ENCODE results near the gene MACROD2.

The MACROD2 gene

DNA sequence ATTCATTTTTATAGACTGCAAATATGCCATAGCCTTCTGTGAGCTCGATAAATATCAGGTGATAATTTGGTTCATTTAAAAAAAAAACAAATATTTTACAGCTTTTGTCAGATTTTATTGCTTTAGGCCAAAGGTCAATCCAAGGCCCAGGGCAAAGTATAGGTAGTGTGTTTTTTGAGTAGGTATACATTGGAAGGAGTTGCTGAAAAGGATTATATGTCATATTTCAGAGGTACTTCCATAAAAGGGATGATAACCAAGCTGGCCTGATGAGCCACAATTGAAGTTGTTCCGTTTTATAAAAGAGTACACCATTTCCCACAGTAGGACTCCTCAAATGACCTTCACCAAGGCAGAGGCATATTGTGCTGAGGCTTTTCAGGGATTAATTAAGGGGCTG is 794.9 kb downstream of the MACROD2 start:
- no peak overlapping the region for H3K4me3 ChIP-seq (ENCODE audit: low read depth, low read length)

DNA sequence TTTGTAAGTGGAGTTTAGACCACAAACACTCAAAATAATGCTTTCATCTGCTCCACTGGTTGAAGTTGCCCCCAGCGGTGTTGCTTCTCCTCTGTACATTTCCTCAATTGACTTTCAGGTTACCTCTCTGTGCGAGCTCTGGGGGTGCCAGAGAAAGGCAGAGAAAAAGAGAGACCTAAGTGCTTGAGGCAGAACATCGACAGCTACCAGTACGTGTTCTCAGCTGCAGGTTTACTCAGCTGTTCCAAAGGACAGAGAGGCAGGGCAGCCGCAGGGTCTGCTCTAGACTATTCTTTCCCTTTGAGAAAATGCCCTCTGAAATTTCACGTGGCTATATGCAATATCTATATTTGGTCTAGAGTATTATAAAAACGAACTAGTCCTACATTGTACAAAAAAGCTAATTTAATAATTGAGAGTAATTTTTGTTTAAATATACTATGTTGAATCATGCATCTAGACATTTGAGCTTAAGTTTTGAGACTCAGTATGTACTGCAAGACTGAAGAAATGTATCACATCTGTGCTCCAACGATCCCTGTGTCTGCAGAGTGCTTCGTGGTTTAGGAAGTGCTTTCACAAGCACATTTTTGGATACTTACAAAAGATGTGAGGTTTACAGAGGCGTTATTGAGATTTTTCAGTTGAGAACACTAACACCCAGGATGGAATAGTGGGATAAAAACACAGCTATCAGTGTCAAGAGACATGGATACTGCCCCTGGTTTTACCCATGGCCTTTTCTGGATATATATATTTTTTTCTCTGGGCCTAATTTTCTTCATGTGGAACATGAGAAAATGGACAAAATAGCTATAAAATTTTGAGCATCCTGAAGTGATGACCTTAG is 795.7 kb downstream of the MACROD2 start:
- TF ChIP-seq, protein P1, sequence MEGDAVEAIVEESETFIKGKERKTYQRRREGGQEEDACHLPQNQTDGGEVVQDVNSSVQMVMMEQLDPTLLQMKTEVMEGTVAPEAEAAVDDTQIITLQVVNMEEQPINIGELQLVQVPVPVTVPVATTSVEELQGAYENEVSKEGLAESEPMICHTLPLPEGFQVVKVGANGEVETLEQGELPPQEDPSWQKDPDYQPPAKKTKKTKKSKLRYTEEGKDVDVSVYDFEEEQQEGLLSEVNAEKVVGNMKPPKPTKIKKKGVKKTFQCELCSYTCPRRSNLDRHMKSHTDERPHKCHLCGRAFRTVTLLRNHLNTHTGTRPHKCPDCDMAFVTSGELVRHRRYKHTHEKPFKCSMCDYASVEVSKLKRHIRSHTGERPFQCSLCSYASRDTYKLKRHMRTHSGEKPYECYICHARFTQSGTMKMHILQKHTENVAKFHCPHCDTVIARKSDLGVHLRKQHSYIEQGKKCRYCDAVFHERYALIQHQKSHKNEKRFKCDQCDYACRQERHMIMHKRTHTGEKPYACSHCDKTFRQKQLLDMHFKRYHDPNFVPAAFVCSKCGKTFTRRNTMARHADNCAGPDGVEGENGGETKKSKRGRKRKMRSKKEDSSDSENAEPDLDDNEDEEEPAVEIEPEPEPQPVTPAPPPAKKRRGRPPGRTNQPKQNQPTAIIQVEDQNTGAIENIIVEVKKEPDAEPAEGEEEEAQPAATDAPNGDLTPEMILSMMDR (conservative IDR thresholded peaks at IDR 0.05; ENCODE audit: low read depth, low read length) = no peak
- peak; percentile 76 for DNase-seq (ENCODE audit: low read depth)
- no peak overlapping the region for H3K4me3 ChIP-seq (ENCODE audit: low read depth, low read length)

More for the DNA sequence above, 794.9 kb downstream of the MACROD2 start:
- DNase-seq (ENCODE audit: low read depth) = no peak
- TF ChIP-seq, protein P1 (conservative IDR thresholded peaks at IDR 0.05; ENCODE audit: low read depth, low read length) = no peak

DNA sequence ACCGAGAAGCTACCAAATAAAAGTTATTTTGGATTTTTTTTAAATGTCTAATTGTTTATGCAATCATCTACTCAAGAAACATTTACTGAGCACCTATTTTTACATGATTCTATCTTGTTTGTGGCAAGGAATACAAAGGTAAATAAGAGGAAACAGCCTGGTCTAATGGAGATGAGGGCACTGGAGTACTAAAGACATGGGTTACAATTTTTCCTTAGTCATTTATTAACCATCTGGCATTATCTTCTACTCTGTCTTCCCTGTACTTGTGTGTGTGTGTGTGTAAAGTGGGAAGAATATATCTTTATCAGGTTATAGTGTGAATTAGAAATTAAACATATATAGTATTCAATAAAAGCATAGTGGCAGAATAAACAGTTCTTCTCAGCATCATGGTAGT is 797.6 kb downstream of the MACROD2 start:
- TF ChIP-seq, protein P1 (conservative IDR thresholded peaks at IDR 0.05; ENCODE audit: low read depth, low read length) = no peak
- no peak for DNase-seq (ENCODE audit: low read depth)

DNA sequence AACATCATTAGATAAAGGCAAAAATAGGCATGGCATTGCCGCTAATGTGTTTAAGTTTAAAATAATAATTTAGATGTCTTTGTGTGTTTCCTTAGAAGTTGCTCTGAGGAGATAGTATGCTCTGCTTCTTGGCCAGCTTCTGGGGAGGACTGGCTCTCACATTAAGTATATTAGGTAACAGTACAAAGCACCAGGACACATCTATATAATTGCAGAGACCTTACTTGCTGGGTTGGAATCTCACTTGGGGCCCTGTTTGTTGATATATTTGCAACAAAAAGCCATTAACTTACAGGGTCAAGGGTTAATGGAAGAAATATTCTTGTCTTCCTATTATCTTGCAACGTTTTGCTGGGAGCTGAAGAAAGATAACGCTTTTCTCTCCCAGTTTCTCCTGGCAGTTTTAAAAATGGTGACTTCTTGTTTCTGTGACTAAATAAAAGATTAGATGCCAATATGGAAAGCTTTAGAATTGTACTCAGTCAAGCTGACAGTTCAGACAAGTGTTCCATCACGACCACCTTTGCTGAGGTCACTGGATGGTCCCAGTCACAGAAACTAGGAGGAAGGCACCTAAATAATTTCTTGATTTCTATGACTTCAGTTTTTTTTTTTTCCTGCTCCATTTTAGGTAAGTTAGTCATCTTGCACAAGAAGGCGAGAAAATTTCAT is 804.4 kb downstream of the MACROD2 start:
- TF ChIP-seq, protein P1 (conservative IDR thresholded peaks at IDR 0.05; ENCODE audit: low read depth, low read length) = no peak
- no peak overlapping the region for H3K4me3 ChIP-seq (ENCODE audit: low read depth, low read length)
- no peak for DNase-seq (ENCODE audit: low read depth)

More for the DNA sequence above, 797.6 kb downstream of the MACROD2 start:
- no peak overlapping the region for H3K4me3 ChIP-seq (ENCODE audit: low read depth, low read length)

DNA sequence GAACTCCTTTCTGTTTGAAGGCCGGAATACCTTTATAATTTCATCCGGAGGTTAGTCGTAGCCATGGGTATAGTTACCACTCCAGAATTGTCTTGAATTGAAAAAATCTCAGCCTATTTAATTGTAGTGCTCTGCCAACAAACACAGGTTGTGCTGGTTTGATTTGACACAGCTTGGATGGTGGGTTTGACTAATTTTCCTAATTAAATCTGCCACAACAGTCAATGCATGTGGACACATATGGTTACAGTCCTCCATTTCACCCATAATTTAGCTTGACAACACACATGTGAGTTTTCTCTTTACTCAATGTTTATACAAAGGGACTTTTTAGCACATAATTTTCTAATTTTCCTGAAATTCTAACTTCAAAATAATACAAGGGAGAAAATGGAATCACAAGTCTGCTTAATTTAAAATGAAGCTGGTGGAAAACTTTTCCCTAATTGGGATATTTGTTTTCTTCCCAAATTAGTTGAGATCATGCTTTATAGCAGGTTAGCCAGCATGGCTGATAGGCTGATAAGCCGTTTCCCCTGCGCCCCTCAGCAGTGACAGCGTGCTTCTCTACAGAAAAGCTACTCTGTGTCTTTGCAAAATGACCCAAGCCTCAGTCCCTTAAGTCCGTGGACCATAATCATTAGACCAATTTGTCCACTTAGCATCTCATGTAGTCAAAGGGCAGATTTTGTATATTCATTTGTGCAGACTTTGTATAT is 805.5 kb downstream of the MACROD2 start:
- TF ChIP-seq, protein P1 (conservative IDR thresholded peaks at IDR 0.05; ENCODE audit: low read depth, low read length) = no peak
- no peak for DNase-seq (ENCODE audit: low read depth)
- no peak overlapping the region for H3K4me3 ChIP-seq (ENCODE audit: low read depth, low read length)

DNA sequence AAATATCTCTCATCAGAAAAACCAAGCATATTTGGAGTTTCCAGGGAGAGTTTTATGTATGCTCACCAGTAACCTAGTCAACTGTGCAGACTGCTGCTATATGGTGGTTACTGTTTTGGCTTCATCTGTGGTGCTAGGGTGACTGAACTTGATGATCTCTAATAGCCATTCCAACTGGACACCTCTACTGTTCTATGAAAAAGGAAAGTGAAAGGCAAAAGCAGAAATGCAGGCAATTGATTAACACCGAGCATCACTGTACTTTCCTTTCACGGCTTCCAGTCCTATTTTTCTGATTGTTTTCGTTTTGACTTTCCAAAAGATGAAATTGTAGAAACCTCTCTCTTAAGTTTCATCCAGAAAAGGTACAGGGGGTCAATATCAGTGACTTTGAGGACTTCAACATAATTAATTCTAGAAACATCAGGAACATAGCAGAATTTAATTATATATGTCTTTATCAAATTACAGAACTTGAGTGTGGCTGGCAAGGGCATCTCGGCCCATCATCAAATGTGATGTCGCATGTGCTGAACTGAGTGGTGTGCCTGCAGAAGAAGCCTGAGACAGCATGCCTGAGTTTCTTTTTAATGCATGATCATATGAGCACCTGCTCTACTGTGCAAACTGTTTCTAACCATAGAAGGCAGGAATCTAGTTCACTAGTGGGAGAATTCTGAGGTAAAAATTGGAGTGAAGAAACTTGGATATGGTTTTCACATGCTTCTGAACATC is 806.4 kb downstream of the MACROD2 start:
- H3K4me3 ChIP-seq (ENCODE audit: low read depth, low read length) = no peak overlapping the region
- no peak for DNase-seq (ENCODE audit: low read depth)
- TF ChIP-seq, protein P1 (conservative IDR thresholded peaks at IDR 0.05; ENCODE audit: low read depth, low read length) = no peak
